HepG2 (cell line): ENCODE data around the gene KCNQ2. TPM values are rescaled to one million over a fixed set of nuclear protein-coding genes. Genes with fewer than 3 reads are reported as not detected.
A peak's percentile ranks its signal among the peaks of the same experiment; 100 is the strongest.

Experiments used
- ATRX ChIP-seq: sonication (generic); formaldehyde crosslinking; IDR thresholded peaks from 2 replicates; pipeline ENCODE4 v1.4.0; 2020; ENCODE audit warnings: missing genetic modification reagents, borderline replicate concordance
- BRCA1 ChIP-seq: sonication (generic); formaldehyde crosslinking; IDR thresholded peaks from 2 replicates; pipeline ENCODE4 v1.4.0; 2020; ENCODE audit warnings: missing genetic modification reagents
- EP300 ChIP-seq, 3 experiments: sonication (generic) in 1 of 3; formaldehyde crosslinking in 1 of 3; IDR thresholded peaks; 2 replicates each; pipeline versions ENCODE4 v1.5.1 to v1.6.1; 2011 to 2020; ENCODE audit warnings: low read depth in 2 of 3, low read length in 2 of 3, borderline replicate concordance in 1 of 3, improper control_type of control experiment in 1 of 3, mild to moderate bottlenecking in 1 of 3, missing genetic modification reagents in 1 of 3, moderate library complexity in 1 of 3
- HCFC1 ChIP-seq: fragments of 150-350 bp; IDR thresholded peaks from 2 replicates; pipeline ENCODE4 v1.6.1; 2014; ENCODE audit warnings: low read depth, low read length
- HOXA3 ChIP-seq: sonication (generic); formaldehyde crosslinking; IDR thresholded peaks from 2 replicates; pipeline ENCODE4 v1.5.0; 2020; ENCODE audit warnings: missing genetic modification reagents
- KAT2B ChIP-seq: fragments of 150-350 bp; IDR thresholded peaks from 2 replicates; pipeline ENCODE4 v1.6.1; 2014; ENCODE audit warnings: low read depth, low read length, borderline replicate concordance
- MAFK ChIP-seq, 2 experiments: IDR thresholded peaks in 1 of 2; conservative IDR thresholded peaks in 1 of 2; 2 replicates each; pipeline ENCODE4 v1.6.1; 2011; ENCODE audit warnings: improper control_type of control experiment in 2 of 2, low read length in 2 of 2
- NFAT5 ChIP-seq: sonication (generic); formaldehyde crosslinking; IDR thresholded peaks from 2 replicates; pipeline ENCODE4 v1.4.0; 2020; ENCODE audit warnings: missing genetic modification reagents
- RBM22 ChIP-seq: fragments of 200-400 bp; formaldehyde crosslinking; optimal IDR thresholded peaks from 2 replicates; pipeline ENCODE3; 2017; ENCODE audit warnings: mild to moderate bottlenecking, low read length, moderate library complexity
- TP53 ChIP-seq: sonication (generic); formaldehyde crosslinking; conservative IDR thresholded peaks from 2 replicates; pipeline ENCODE4 v1.4.0; 2020; ENCODE audit warnings: missing genetic modification reagents
- ZNF20 ChIP-seq: sonication (generic); formaldehyde crosslinking; IDR thresholded peaks from 2 replicates; pipeline ENCODE4 v1.4.0; 2020; ENCODE audit warnings: mild to moderate bottlenecking, moderate library complexity, missing genetic modification reagents
- ZNF24 ChIP-seq: fragments of 450-650 bp; IDR thresholded peaks from 2 replicates; pipeline ENCODE4 v1.6.1; 2017; ENCODE audit warnings: antibody characterized with exemption, mild to moderate bottlenecking
- ZNF292 ChIP-seq: sonication (generic); formaldehyde crosslinking; IDR thresholded peaks from 2 replicates; pipeline ENCODE4 v1.8.1; 2022; ENCODE audit warnings: mild to moderate bottlenecking, low read depth, missing genetic modification reagents, borderline replicate concordance
- polyA plus RNA-seq, 8 experiments: library from polyadenylated mRNA; depleted of rRNA in 3 of 8; stranded (reverse) in 7 of 8; unstranded in 1 of 8; fragments of >200 nt; fragmentation: Illumina TruSeq in 4 of 8; extraction: Trizol in 4 of 8; gene quantifications; 2 replicates each; pipeline versions ENCODE4 v1.2.1 to v1.2.3, GENCODE V29; 2011 to 2016; ENCODE audit warnings: low read depth in 4 of 8, missing spikeins in 1 of 8, mixed read lengths in 1 of 8; ENCODE audit not compliant: insufficient read depth in 1 of 8
- total RNA-seq, 5 experiments: library from RNA; depleted of rRNA; stranded (reverse); fragments of >200 nt; fragmentation: Illumina TruSeq; extraction: Trizol; gene quantifications; 2 replicates each; pipeline ENCODE4 v1.2.3, GENCODE V29; 2016; ENCODE audit warnings: low read depth in 1 of 5
- TF ChIP-seq, protein P1 (sequence below): sonication (generic); formaldehyde crosslinking; IDR thresholded peaks from 2 replicates; pipeline ENCODE4 v1.4.0; 2020; ENCODE audit warnings: missing genetic modification reagents, borderline replicate concordance
- TF ChIP-seq, protein P2 (sequence below): sonication (generic); formaldehyde crosslinking; IDR thresholded peaks from 2 replicates; pipeline ENCODE4 v1.4.0; 2020; ENCODE audit warnings: mild to moderate bottlenecking, missing genetic modification reagents, borderline replicate concordance
- TF ChIP-seq, protein P3 (sequence below): sonication (generic); formaldehyde crosslinking; IDR thresholded peaks from 2 replicates; pipeline ENCODE4 v1.9.0; 2021; ENCODE audit warnings: missing genetic modification reagents, borderline replicate concordance

KCNQ2 gene
- total and polyA plus RNA-seq, 2 of the 13 experiments (the other 11 are each of a cell fraction or from before 2014, with no cell fraction given): not detected

DNA sequence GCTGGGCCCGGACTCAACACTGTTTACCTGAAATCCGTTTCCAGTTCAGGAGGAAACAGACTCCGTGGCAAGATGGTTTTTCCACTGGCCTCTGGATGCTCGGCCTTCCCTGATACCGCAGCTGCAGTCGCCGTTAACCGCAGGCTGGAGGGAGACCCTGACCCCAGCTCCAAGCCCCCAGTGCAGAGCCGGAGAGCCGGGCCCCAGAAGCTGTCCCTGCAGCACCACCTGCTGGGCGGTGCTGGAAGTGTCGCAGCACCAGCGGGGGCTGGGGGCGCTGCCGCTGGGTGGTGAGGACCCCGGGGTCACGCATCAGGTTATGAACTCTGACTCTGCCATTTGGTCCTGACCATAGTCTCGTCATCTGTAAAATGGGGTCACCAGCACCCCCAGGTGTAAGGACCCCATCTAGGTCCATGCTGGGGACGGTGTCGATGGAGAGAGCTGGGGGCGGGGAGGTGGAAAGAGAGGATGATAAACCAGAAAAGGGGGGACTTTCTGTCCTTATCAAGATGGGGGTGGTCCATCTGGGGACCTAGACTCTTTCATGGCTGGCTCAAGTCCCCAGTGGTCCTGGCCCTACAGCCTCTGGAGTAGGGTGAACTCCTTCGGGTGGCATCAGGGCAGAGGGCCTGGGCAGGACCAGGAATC, 90.5 kb downstream of the KCNQ2 start (continued):
- TF ChIP-seq, protein P1, sequence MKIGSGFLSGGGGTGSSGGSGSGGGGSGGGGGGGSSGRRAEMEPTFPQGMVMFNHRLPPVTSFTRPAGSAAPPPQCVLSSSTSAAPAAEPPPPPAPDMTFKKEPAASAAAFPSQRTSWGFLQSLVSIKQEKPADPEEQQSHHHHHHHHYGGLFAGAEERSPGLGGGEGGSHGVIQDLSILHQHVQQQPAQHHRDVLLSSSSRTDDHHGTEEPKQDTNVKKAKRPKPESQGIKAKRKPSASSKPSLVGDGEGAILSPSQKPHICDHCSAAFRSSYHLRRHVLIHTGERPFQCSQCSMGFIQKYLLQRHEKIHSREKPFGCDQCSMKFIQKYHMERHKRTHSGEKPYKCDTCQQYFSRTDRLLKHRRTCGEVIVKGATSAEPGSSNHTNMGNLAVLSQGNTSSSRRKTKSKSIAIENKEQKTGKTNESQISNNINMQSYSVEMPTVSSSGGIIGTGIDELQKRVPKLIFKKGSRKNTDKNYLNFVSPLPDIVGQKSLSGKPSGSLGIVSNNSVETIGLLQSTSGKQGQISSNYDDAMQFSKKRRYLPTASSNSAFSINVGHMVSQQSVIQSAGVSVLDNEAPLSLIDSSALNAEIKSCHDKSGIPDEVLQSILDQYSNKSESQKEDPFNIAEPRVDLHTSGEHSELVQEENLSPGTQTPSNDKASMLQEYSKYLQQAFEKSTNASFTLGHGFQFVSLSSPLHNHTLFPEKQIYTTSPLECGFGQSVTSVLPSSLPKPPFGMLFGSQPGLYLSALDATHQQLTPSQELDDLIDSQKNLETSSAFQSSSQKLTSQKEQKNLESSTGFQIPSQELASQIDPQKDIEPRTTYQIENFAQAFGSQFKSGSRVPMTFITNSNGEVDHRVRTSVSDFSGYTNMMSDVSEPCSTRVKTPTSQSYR (CRISPR knock-in tag): no peak
- TF ChIP-seq EP300 (IDR thresholded peaks at IDR 0.05; ENCODE audit: low read depth in 2 of 2, low read length in 2 of 2): no peak
- no peak for TF ChIP-seq EP300 (CRISPR knock-in tag; IDR thresholded peaks at IDR 0.05; ENCODE audit: borderline replicate concordance)
- no peak for TF ChIP-seq ZNF292 (CRISPR knock-in tag)
- peak; percentile 48; the same call in 1 of the 2 replicates for TF ChIP-seq HOXA3 (CRISPR knock-in tag)
- no peak for TF ChIP-seq KAT2B
- no peak for TF ChIP-seq ATRX
- TF ChIP-seq BRCA1 (CRISPR knock-in tag): 0 out of 2 replicates have a peak, but pooled peaks have one; percentile 40
- no peak for TF ChIP-seq RBM22
- TF ChIP-seq TP53 (CRISPR knock-in tag): 0 out of 2 replicates have a peak, but pooled peaks have one; percentile 31
- TF ChIP-seq, protein P2, sequence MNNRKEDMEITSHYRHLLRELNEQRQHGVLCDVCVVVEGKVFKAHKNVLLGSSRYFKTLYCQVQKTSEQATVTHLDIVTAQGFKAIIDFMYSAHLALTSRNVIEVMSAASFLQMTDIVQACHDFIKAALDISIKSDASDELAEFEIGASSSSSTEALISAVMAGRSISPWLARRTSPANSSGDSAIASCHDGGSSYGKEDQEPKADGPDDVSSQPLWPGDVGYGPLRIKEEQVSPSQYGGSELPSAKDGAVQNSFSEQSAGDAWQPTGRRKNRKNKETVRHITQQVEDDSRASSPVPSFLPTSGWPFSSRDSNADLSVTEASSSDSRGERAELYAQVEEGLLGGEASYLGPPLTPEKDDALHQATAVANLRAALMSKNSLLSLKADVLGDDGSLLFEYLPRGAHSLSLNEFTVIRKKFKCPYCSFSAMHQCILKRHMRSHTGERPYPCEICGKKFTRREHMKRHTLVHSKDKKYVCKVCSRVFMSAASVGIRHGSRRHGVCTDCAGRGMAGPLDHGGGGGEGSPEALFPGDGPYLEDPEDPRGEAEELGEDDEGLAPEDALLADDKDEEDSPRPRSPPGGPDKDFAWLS: no peak
- TF ChIP-seq NFAT5 (CRISPR knock-in tag): 0 out of 2 replicates have a peak, but pooled peaks have one; percentile 65
- TF ChIP-seq ZNF24: no peak
- no peak for TF ChIP-seq MAFK (conservative IDR thresholded peaks at IDR 0.05 in 1 of 2, IDR thresholded peaks at IDR 0.05 in 1 of 2; ENCODE audit: low read length in 2 of 2)
- no peak for TF ChIP-seq ZNF20 (CRISPR knock-in tag)
- TF ChIP-seq HCFC1: no peak
- TF ChIP-seq, protein P3, sequence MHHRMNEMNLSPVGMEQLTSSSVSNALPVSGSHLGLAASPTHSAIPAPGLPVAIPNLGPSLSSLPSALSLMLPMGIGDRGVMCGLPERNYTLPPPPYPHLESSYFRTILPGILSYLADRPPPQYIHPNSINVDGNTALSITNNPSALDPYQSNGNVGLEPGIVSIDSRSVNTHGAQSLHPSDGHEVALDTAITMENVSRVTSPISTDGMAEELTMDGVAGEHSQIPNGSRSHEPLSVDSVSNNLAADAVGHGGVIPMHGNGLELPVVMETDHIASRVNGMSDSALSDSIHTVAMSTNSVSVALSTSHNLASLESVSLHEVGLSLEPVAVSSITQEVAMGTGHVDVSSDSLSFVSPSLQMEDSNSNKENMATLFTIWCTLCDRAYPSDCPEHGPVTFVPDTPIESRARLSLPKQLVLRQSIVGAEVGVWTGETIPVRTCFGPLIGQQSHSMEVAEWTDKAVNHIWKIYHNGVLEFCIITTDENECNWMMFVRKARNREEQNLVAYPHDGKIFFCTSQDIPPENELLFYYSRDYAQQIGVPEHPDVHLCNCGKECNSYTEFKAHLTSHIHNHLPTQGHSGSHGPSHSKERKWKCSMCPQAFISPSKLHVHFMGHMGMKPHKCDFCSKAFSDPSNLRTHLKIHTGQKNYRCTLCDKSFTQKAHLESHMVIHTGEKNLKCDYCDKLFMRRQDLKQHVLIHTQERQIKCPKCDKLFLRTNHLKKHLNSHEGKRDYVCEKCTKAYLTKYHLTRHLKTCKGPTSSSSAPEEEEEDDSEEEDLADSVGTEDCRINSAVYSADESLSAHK: no peak
